DOHH2 (cell line): ENCODE results near the gene TIAM2.

Source experiments
- H3F3A ChIP-seq: fragments of 200-600 bp; sonication (generic), shearing (Covaris generic); 2 replicates; pipeline ENCODE4 v1.6.0; 2016; ENCODE audit warnings: antibody characterized with exemption, mild to moderate bottlenecking; ENCODE audit not compliant: control insufficient read depth, insufficient read depth
- H3K27ac ChIP-seq: fragments of 200-600 bp; sonication (generic); 2 replicates; pipeline ENCODE4 v1.5.1; 2014; ENCODE audit warnings: low read depth, mild to moderate bottlenecking, low read length, moderate library complexity
- H3K27me3 ChIP-seq: fragments of 200-600 bp; sonication (generic); 2 replicates; pipeline ENCODE4 v1.6.1; 2014; ENCODE audit warnings: mild to moderate bottlenecking, low read length, mixed read lengths; ENCODE audit not compliant: control insufficient read depth
- H3K36me3 ChIP-seq: fragments of 200-600 bp; sonication (generic); 2 replicates; pipeline ENCODE4 v1.6.1; 2014; ENCODE audit warnings: mild to moderate bottlenecking, low read length, moderate library complexity, mixed read lengths; ENCODE audit not compliant: control insufficient read depth
- H3K4me1 ChIP-seq: fragments of 200-600 bp; sonication (generic); 2 replicates; pipeline ENCODE4 v1.6.1; 2014; ENCODE audit warnings: mild to moderate bottlenecking, low read length, mixed read lengths; ENCODE audit not compliant: control insufficient read depth
- H3K4me2 ChIP-seq: fragments of 200-600 bp; sonication (generic); 2 replicates; pipeline ENCODE4 v1.6.0; 2014; ENCODE audit warnings: mild to moderate bottlenecking, low read length, moderate library complexity
- H3K4me3 ChIP-seq: fragments of 200-600 bp; sonication (generic); 2 replicates; pipeline ENCODE4 v1.5.1; 2014; ENCODE audit warnings: mild to moderate bottlenecking, low read length, mixed read lengths
- H3K79me2 ChIP-seq: fragments of 200-600 bp; sonication (generic); 2 replicates; pipeline ENCODE4 v1.6.1; 2014; ENCODE audit warnings: mild to moderate bottlenecking, low read length, mixed read lengths; ENCODE audit not compliant: control insufficient read depth
- H3K9me2 ChIP-seq: fragments of 200-600 bp; sonication (generic); replicated peaks from 2 replicates; pipeline ENCODE4 v1.6.1; 2014; ENCODE audit warnings: mild to moderate bottlenecking, low read length, mixed read lengths; ENCODE audit not compliant: control insufficient read depth
- H3K9me3 ChIP-seq: fragments of 200-600 bp; sonication (generic); 2 replicates; pipeline ENCODE4 v1.6.1; 2014; ENCODE audit warnings: antibody characterized with exemption, low read length, mixed read lengths; ENCODE audit not compliant: control insufficient read depth, insufficient read depth
- H4K20me1 ChIP-seq: fragments of 200-600 bp; sonication (generic); 2 replicates; pipeline ENCODE4 v1.6.0; 2014; ENCODE audit warnings: low read depth, mild to moderate bottlenecking, antibody characterized with exemption, low read length, moderate library complexity; ENCODE audit not compliant: control insufficient read depth, insufficient read depth
- EZH2phosphoT487 ChIP-seq: fragments of 200-600 bp; sonication (generic); IDR thresholded peaks from 2 replicates; pipeline ENCODE4 v1.6.1; 2017; ENCODE audit warnings: borderline replicate concordance, mild to moderate bottlenecking, antibody characterized with exemption, low read length, moderate library complexity, mixed read lengths
- TF ChIP-seq, protein P1 (sequence below): fragments of 200-600 bp; sonication (generic); IDR thresholded peaks from one replicate; pipeline ENCODE4 v1.5.1; 2014; ENCODE audit warnings: antibody characterized with exemption, mild to moderate bottlenecking, low read depth, low read length; ENCODE audit not compliant: poor library complexity, severe bottlenecking

TIAM2 gene

DNA sequence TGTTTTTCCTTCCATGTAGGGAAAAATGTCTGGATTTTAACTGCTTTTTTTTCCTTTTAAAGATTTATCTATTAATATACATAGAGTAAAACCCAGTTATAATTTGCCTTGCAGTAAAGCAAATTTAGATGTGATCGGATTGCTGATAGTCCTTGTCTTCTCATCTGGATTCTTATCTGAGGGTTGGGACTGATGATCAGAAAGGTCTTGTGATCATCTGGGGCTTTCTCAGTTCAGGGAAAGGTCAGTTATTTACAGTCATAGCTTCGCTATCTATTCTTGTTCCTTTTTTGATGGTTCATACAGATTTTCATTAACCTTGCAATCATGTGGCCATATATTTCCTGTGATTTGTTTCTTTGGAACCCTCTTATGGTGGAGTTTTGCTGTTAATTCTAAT, 204.9 kb downstream of the TIAM2 start:
- TF ChIP-seq, protein P1, sequence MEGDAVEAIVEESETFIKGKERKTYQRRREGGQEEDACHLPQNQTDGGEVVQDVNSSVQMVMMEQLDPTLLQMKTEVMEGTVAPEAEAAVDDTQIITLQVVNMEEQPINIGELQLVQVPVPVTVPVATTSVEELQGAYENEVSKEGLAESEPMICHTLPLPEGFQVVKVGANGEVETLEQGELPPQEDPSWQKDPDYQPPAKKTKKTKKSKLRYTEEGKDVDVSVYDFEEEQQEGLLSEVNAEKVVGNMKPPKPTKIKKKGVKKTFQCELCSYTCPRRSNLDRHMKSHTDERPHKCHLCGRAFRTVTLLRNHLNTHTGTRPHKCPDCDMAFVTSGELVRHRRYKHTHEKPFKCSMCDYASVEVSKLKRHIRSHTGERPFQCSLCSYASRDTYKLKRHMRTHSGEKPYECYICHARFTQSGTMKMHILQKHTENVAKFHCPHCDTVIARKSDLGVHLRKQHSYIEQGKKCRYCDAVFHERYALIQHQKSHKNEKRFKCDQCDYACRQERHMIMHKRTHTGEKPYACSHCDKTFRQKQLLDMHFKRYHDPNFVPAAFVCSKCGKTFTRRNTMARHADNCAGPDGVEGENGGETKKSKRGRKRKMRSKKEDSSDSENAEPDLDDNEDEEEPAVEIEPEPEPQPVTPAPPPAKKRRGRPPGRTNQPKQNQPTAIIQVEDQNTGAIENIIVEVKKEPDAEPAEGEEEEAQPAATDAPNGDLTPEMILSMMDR = no peak
- TF ChIP-seq EZH2phosphoT487 = no peak
- Histone ChIP-seq H3K27ac (no peak overlapping the region), H3K4me2 (no peak overlapping the region), H4K20me1 (no peaks in the 10 kb centered on the region), H3F3A (no peaks in the 10 kb centered on the region), H3K9me2 (no peaks in the 10 kb centered on the region), H3K4me1 (no peaks in the 10 kb centered on the region), H3K79me2 (no peaks in the 10 kb centered on the region), H3K4me3 (no peak overlapping the region), H3K9me3 (no peaks in the 10 kb centered on the region), H3K36me3 (no peaks in the 10 kb centered on the region), H3K27me3 (0 out of 2 replicates have a peak, but pooled peaks cover 3% of the 10 kb centered on the region)

DNA sequence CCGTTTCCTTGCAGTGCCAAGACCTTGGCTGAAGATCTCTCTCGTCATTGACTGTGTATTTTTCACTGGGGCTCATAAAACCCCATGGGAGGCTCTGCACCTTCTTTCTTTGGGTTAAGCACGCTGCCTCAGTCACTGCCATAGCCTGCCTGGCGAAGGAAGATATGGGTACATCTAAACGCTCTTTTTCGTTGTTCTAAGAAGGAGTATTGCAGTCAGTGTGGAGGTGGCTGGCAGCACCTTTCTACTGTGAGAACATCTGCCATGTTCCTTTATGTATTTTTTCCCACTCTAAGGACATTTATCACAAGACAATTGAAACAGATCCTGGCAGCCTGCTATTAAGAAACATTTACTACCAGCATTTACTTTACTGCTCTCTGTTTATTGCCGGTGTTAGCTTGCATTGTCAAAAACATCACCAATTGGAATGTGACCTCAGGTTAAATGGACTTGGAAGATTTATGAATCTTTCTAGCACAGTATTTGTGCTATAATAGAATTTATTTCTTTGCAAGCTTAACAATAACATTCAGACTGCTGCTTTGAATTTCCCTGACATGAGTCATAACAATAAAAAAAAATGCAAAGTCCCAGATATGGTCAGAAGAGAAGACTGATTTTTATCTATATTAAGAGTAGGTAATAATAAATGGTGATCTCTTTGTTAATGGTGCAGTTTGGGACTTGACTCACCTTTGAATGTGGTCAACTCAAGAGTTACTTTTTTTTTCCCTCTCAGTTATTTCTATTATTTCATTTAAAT, 206.5 kb downstream of the TIAM2 start:
- Histone ChIP-seq H3K27ac (no peak overlapping the region), H4K20me1 (no peaks in the 10 kb centered on the region), H3K4me1 (peaks cover 3% of the 10 kb centered on the region; the same call in 1 of the 2 replicates), H3K9me3 (no peaks in the 10 kb centered on the region), H3K79me2 (no peaks in the 10 kb centered on the region), H3K27me3 (0 out of 2 replicates have a peak, but pooled peaks cover 3% of the 10 kb centered on the region), H3K4me3 (no peak overlapping the region), H3F3A (no peaks in the 10 kb centered on the region), H3K9me2 (no peaks in the 10 kb centered on the region), H3K4me2 (no peak overlapping the region), H3K36me3 (no peaks in the 10 kb centered on the region)
- TF ChIP-seq EZH2phosphoT487 = no peak
- TF ChIP-seq, protein P1 = no peak

DNA sequence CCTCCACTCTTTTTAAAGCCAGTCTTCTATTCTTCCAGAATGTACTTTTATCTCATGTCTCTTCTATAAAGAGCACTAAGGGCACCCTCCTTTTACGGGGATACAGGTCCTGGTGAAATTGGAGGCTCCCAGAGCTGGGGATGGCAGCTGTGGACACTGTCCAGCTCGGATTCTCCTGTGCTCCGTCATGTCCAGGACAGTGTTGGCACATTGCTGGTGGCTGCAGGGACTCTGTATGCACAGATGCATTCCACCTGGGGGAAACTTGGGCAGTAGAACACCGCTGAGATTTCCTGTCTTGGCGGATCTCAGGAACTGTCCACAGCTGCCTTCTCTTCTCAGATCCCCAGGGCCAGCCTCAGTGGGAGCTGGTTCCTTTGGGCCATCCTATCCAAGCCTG, 212.1 kb downstream of the TIAM2 start:
- Histone ChIP-seq H3K9me3 (no peaks in the 10 kb centered on the region), H3K36me3 (no peaks in the 10 kb centered on the region), H3F3A (no peaks in the 10 kb centered on the region), H3K4me2 (no peak overlapping the region), H4K20me1 (no peaks in the 10 kb centered on the region), H3K27ac (no peak overlapping the region), H3K4me1 (peaks cover 3% of the 10 kb centered on the region; the same call in 1 of the 2 replicates), H3K27me3 (no peaks in the 10 kb centered on the region), H3K9me2 (no peaks in the 10 kb centered on the region), H3K4me3 (no peak overlapping the region), H3K79me2 (no peaks in the 10 kb centered on the region)
- no peak for TF ChIP-seq EZH2phosphoT487
- TF ChIP-seq, protein P1 = no peak
